HCT116 (cell line): ENCODE data around the gene KRTAP5-2.
"Not testable (repeated sequence)": the region's sequence is repeated elsewhere in the genome, so short reads cannot be mapped to it uniquely, and the experiment has no call there.

Source experiments
- CBX3 ChIP-seq: IDR thresholded peaks from 2 replicates; pipeline ENCODE4 v1.6.1; 2012; ENCODE audit warnings: low read depth
- EGR1 ChIP-seq: IDR thresholded peaks from 2 replicates; pipeline ENCODE4 v1.6.1; 2012; ENCODE audit warnings: low read depth
- EZH2 ChIP-seq: fragments of 200-600 bp; sonication (generic); IDR thresholded peaks from 2 replicates; pipeline ENCODE4 v1.6.1; 2017; ENCODE audit warnings: antibody characterized with exemption, mixed run types
- EZH2phosphoT487 ChIP-seq: fragments of 200-600 bp; IDR thresholded peaks from 2 replicates; pipeline ENCODE4 v1.6.1; 2018; ENCODE audit warnings: antibody characterized with exemption, borderline replicate concordance
- FOSL1 ChIP-seq: IDR thresholded peaks from 2 replicates; pipeline ENCODE4 v1.6.1; 2012; ENCODE audit warnings: low read depth
- POLR2A ChIP-seq: IDR thresholded peaks from 2 replicates; pipeline ENCODE4 v1.7.0; 2011; ENCODE audit warnings: borderline replicate concordance; ENCODE audit not compliant: insufficient read depth, insufficient read length; ENCODE audit errors: extremely low read depth
- SP1 ChIP-seq: IDR thresholded peaks from 2 replicates; pipeline ENCODE4 v1.6.1; 2012; ENCODE audit warnings: low read depth
- TCF7L2 ChIP-seq: IDR thresholded peaks from 2 replicates; pipeline ENCODE4 v1.7.0; 2011; ENCODE audit warnings: borderline replicate concordance, inconsistent platforms; ENCODE audit not compliant: insufficient read depth, insufficient read length; ENCODE audit errors: extremely low read depth
- YY1 ChIP-seq: IDR thresholded peaks from 2 replicates; pipeline ENCODE4 v1.6.1; 2011; ENCODE audit warnings: low read length, low read depth, moderate library complexity, mild to moderate bottlenecking; ENCODE audit not compliant: insufficient replicate concordance; ENCODE audit errors: extremely low read depth
- TF ChIP-seq, protein P1 (sequence below), 3 experiments: fragments of 200-600 bp in 1 of 3; sonication (generic) in 1 of 3; IDR thresholded peaks in 2 of 3; conservative IDR thresholded peaks in 1 of 3; 2 replicates each; pipeline ENCODE4 v1.5.1; 2012 to 2017; ENCODE audit warnings: low read depth in 2 of 3, low read length in 2 of 3, antibody characterized with exemption in 1 of 3, borderline replicate concordance in 1 of 3, control low read depth in 1 of 3, mild to moderate bottlenecking in 1 of 3, mixed read lengths in 1 of 3, mixed run types in 1 of 3, moderate library complexity in 1 of 3; ENCODE audit not compliant: insufficient read depth in 1 of 3
- TF ChIP-seq, protein P2 (sequence below): IDR thresholded peaks from 2 replicates; pipeline ENCODE4 v1.6.1; 2012

DNA sequence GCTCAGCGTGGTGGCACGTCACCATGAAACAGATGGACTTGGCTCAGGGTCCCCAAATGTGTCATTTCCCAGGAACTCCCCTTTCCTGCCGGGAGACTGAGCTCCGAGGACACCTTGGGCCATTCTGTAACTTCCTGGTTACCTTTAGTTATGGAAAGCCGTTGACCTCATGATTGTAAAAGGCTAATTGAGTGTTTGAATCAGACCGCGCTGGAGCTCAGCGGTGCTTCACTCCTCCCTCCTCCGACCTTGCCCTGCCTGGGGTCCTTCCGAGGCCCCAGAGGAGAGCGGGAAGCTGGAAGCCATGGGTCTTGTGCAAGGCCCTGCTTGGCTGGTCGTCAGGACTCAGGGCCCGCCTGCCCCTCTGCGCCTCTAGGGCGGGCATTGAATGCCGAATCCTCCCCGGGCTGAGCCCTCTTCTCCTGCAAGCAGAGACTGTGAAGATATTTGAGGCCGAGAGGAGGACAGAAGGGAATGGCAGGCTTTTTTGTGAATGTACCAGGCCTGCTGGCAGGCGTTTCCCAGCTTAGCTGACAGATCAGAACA is 1.4 kb downstream of the KRTAP5-2 start:
- TF ChIP-seq EZH2, EGR1, POLR2A, FOSL1, EZH2phosphoT487, TCF7L2, SP1, CBX3, YY1: not testable (repeated sequence)
- TF ChIP-seq, protein P1, sequence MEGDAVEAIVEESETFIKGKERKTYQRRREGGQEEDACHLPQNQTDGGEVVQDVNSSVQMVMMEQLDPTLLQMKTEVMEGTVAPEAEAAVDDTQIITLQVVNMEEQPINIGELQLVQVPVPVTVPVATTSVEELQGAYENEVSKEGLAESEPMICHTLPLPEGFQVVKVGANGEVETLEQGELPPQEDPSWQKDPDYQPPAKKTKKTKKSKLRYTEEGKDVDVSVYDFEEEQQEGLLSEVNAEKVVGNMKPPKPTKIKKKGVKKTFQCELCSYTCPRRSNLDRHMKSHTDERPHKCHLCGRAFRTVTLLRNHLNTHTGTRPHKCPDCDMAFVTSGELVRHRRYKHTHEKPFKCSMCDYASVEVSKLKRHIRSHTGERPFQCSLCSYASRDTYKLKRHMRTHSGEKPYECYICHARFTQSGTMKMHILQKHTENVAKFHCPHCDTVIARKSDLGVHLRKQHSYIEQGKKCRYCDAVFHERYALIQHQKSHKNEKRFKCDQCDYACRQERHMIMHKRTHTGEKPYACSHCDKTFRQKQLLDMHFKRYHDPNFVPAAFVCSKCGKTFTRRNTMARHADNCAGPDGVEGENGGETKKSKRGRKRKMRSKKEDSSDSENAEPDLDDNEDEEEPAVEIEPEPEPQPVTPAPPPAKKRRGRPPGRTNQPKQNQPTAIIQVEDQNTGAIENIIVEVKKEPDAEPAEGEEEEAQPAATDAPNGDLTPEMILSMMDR (IDR thresholded peaks at IDR 0.05 in 2 of 3, conservative IDR thresholded peaks at IDR 0.05 in 1 of 3; ENCODE audit: borderline replicate concordance in 1 of 3, insufficient read depth in 1 of 3, low read depth in 2 of 3, low read length in 2 of 3) = not testable (repeated sequence)
- TF ChIP-seq, protein P2, sequence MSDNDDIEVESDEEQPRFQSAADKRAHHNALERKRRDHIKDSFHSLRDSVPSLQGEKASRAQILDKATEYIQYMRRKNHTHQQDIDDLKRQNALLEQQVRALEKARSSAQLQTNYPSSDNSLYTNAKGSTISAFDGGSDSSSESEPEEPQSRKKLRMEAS = not testable (repeated sequence)
